NCI-H1417 treated with DMSO at 0.1 percent for 48 hours (cell line): Measurements from ENCODE around the gene TIGD4.

Experiments used
- DNase-seq: peaks from one replicate; lab custom pipeline; 2025; lab: John Stamatoyannopoulos, UW

Gene TIGD4

DNA sequence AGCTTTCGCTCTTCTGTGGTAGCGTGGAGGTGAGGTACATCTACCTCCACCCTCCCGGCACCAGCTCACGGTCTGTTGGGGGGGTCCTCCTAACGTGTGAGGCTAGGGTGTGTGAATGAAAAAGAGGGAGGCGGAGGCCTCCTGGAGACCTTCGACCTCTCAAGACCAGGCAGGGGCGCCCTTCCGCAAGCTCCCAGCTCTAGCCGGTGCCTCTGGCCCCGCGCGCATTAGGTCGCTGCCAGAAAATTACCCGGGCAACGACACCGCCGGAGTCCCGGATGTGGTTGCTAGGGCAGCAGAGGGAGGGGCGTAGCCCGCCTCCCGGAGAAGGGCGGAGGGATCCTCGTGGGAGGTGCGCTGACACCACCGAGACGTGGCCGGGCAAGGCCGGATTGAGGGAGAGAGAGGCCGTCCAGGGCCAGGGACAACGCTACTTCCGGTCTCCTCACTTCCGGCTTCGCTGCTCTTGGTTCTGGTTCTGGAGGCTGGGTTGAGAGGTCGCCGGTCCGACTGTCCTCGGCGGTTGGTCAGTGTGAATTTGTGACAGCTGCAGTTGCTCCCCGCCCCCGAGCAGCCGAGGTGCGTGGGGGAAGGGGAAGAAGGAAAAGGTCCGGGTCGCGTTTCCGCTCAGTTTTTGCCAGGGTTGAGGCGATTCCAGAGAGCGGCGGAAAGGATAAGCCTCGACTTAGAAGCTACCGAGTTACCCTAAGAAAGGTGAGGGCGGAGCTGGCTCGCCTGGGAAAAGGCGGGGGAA, at the start of gene TIGD4, which contains the start of gene ARFIP1:
TSS of gene TIGD4 (minus strand) at position 218 of the 754 bp plus-strand sequence. CDS start 8,726 bp downstream, outside the sequence.
TSS of gene ARFIP1 (plus strand) at position 442 of the 754 bp plus-strand sequence. CDS start 49,680 bp downstream, outside the sequence.
- DNase-seq: peak; percentile 83

DNA sequence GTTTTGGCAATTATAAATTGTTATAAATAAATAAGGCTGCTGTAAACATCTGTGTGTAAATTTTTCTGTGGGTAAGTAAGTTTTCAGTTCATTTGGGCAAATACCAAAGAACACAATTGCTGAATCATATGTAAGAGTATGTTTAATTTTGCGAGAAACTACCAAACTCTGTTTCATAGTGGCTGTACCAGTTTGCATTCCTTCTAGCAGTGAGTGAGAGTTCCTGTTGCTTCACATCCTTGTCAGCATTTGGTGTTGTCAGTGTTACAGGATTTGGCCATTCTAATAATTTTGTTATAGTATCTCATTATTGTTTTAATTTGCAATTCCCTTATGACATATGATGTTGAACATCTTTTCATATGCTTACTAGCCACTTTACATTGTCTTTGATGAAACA, 48.6 kb upstream of the TIGD4 start:
- no peak for DNase-seq

DNA sequence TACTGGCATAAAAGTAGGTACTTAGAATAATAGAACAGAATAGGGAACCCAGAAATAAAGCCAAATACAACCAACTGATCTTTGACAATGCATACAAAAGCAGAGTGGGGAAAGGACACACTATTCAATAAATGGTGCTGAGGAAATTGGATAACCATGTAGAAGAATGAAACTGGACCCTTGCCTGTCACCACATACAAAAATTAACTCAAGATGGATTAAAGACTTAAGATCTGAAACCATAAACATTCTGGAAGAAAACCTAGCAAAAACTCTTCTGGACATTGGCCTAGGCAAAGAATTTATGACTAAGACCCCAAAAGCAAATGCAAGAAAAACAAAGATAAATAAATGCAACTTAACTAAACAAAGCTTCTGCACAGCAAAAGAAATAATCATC, 45.8 kb upstream of the TIGD4 start:
- DNase-seq: no peak

DNA sequence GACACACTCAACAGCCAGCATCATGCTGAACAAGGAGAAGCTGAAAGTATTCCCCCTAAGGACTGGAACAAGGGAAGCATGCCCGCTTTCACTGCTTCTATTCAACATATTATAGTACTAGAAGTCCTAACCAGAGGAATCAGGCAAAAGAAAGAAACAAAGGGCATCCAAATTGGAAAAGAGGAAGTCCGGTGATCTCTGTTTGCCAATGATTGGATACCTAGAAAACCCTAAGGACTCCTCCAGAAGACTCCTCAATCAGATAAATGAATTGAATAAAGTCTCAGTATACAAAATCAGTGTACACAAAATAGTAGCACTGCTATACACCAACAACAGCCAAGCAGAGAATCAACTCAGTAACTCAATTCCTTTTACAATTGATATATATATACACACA, 45.0 kb upstream of the TIGD4 start:
- no peak for DNase-seq

GRCh38 chr4:152822323-152822722, 42.8 kb upstream of the TIGD4 start:
- no peak for DNase-seq

GRCh38 chr4:152820073-152820472, 40.5 kb upstream of the TIGD4 start:
- no peak for DNase-seq

DNA sequence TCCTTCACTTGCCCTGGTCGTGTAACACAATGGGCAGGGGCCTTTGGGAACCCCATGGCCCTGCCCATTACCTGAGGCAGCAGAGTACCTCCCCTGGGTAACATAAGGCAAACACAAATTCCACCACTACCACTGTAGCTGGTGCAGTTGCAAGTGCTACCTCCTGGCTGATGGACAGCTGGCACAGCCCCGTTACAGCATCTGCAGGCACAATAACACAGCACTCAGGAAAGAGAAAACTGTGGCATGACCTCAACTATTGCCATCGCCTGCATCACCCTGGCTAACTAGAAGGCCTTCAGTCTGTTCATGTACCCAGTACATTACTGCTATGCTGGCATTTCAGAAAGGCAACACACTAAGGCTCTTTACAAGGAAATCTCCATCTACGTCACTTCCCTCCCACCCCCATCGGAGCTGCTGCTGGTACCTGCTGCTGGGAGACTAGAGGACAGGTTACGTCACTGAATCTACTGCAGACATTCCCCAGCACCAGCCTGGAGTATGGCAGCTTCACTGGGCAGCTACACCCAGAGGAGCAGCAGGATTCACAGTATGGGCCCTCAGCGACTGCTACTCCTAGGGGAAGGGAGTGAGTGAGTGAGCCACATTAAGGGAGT, 39.6 kb upstream of the TIGD4 start:
- no peak for DNase-seq

- DNase-seq: no peak
Measured at GRCh38 chr4:152817331-152817730, 37.8 kb upstream of the TIGD4 start.

- no peak for DNase-seq
Measured at GRCh38 chr4:152815078-152815477, 35.5 kb upstream of the TIGD4 start.

DNA sequence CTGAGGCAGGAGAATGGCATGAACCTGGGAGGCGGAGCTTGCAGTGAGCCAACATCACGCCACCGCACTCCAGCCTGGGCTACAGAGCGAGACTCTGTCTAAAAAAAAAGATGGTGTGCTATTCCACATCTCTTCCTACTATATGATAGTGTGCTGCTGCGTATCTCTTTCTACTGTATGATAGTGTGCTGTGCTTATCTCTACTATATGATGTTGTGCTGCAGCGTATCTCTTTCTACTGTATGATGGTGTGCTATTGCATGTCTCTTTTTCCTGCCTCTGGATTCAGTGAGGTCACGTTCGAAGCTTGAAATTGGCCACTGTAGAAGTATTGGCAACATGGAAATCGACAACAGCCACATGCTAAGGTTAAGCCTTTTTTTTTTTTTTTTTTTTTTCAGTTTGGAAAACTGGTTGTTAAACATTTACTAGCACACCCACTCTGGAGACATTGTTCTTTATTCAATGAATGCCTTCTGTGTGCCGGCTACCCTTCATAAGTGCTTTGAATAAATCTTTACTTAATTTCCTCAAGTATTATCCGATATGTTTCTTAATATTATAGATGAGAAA, 31.3 kb upstream of the TIGD4 start:
- no peak for DNase-seq

GRCh38 chr4:152808670-152809069, 29.1 kb upstream of the TIGD4 start:
- DNase-seq: no peak

DNA sequence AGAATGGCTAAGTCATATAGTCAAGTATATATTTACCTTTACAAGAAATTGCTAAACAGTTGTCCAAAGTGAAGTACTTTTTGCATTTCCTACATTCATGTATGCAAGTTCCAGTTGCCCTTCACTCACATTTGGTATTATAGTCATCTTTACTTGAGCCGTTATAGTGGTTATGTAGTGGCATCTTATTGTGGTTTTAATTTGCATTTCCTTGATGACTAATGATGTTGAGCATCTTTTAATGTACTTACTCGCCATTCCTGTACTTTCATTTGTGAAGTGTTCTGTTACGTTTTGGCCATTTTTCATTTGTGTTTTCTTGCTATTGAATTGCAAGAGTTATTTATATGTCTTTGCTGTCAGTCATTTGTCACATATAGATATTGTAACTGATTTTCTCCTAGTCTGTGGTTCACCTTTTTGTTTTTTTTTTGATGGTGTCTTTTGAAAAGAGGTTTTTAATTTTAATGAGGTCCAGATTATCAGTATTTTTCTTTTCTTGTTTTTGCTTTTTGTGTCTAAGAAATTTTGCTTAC, 27.8 kb upstream of the TIGD4 start:
- DNase-seq: no peak

- DNase-seq: no peak
Measured at GRCh38 chr4:152806501-152807125, 27.1 kb upstream of the TIGD4 start.

DNA sequence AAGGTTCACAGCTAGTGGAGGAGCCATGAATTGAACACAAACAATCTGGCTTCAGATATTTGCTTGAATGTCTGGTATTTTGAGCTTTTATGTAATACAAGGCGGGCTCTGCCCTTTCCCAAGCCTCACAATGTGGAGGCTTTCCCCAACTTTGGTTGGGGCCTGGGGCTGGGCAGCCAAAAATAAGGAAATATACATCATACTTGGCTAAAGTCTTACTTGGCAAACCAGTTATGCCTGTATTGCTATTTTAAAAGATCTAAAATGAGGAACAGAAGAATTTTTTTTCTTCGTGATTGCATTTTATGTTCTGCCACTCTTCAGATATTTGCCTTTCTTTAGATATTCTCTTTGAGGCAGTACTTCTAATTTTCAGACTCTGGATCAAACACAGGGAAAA, 26.3 kb upstream of the TIGD4 start:
- no peak for DNase-seq

GRCh38 chr4:152805071-152805650, 25.6 kb upstream of the TIGD4 start:
- no peak for DNase-seq

DNA sequence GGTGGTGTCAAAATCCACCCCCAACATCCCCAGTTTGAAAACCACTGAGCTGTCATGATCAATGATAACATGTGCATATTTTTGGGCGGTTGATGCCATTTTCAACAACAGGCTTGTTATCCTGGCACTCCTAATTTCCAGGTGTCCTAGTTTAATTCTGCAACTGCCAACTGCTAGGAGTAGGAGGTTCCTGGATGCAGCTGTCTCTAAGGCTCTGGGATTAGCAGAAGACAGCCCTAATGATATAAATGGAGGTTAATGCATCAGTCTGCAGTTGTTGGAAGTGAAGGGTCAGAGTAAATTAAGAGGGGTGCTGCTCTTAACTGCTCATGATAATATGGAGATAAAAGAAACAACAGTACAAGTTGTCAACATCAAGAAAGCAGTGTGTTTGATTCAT, 24.0 kb upstream of the TIGD4 start:
- no peak for DNase-seq

DNA sequence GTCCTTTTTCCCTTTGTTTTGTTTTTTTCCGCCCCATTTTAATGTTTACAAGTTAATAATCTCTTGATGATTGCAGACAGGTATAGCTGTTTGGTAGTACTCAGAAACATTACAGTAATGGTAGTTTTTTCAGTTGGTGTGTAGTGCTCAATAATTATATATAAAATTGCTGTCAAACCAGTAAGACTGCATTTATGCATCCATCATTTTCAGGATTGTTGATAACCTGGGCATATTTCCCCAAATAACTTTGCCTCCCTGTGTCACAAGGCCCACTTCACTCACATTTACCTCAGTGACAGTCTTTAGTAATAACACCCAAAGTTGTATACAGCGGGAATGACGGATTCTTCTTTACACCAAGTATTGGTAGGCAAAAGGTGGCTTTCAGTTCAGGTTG, 16.4 kb upstream of the TIGD4 start:
- no peak for DNase-seq

GRCh38 chr4:152786627-152787026, 7.1 kb upstream of the TIGD4 start:
- DNase-seq: no peak

DNA sequence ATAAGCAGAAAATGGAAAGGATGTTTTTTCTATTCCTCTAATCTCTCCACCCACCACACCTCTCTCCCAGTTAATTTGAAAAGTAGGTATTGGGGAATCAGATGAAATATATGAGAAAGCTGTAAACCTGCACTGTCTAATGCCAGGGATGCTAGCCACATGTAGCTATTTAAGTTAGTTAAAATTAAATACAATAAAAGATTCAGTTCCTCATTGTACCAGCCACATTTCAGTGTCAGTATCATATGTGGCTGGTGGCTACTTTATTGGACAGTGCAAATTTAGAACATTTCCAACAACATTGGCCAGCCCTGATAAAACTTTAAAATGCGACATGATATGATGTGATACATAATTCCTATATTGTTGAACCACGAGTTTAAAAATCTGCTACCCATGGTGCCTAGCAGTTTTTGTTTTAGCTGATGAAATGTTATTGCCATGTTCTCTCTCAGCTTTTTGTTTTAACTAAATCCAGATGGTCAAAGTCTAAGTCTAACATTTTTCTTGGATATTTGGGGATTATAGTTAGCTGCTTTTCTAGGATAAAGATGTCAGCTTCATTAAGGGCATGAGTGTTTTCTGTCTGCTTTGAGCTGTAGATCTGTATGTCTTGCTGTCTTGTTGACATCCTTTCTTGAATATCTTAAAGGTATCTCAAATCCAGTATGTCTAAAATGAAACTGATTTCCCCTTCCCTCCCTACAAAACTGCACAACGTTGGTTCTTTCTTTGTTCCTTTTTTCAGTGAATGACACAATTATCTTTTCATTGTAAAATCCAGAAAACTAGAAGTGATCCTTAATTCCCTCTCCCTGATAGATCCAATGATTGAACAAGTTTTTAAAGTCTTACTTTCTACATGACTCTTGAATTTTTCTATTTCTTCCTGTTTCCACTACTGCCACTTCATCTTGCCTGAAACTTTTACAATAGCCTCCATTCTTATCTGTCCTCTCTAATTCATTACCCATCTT, 6.4 kb upstream of the TIGD4 start:
- DNase-seq: no peak

GRCh38 chr4:152784490-152785350, 5.2 kb upstream of the TIGD4 start:
- no peak for DNase-seq
